Transverse colon (tissue), 4 donors: ENCODE results near the gene FCHO2. TPM values are rescaled to one million over a fixed set of nuclear protein-coding genes. Genes with fewer than 3 reads are reported as not detected.

Experiments used
- DNase-seq: peaks from one replicate; pipeline ENCODE4 v3.0.0-alpha.2; 2019
- H3K27ac ChIP-seq, 4 donors: fragments of 200-600 bp; sonication (generic); 2 replicates each; pipeline ENCODE4 v1.5.1; 2016 to 2018; ENCODE audit warnings: inconsistent platforms in 4 of 4
- H3K27me3 ChIP-seq: fragments of 200-600 bp; sonication (generic); 2 replicates; pipeline ENCODE4 v1.5.1; 2017; ENCODE audit warnings: inconsistent platforms
- H3K36me3 ChIP-seq, 4 donors: fragments of 200-600 bp; sonication (generic); 2 replicates each; pipeline ENCODE4 v1.5.1; 2017 to 2019; ENCODE audit warnings: inconsistent platforms in 4 of 4
- H3K4me1 ChIP-seq, 4 donors: fragments of 200-600 bp; sonication (generic); 2 replicates each; pipeline ENCODE4 v1.5.1; 2017 to 2020; ENCODE audit warnings: inconsistent platforms in 4 of 4
- H3K4me3 ChIP-seq, 4 donors: fragments of 200-600 bp; sonication (generic); 1 replicate in 1 of 4; 2 replicates in 3 of 4; pipeline versions ENCODE4 v1.5.1 to v1.6.1; 2017 to 2019; ENCODE audit warnings: inconsistent platforms in 4 of 4
- H3K9me3 ChIP-seq, 2 donors: fragments of 200-600 bp; sonication (generic); 2 replicates each; pipeline ENCODE4 v1.5.1; 2017 to 2019; ENCODE audit warnings: inconsistent platforms in 2 of 2
- EP300 ChIP-seq: sonication (generic); formaldehyde crosslinking; IDR thresholded peaks from one replicate; pipeline ENCODE4 v1.6.1; 2017; ENCODE audit warnings: antibody characterized with exemption, low read depth
- POLR2A ChIP-seq: fragments of 450-650 bp; IDR thresholded peaks from one replicate; pipeline ENCODE4 v1.6.1; 2016; ENCODE audit warnings: antibody characterized with exemption, mild to moderate bottlenecking, moderate library complexity
- POLR2AphosphoS5 ChIP-seq, 3 donors: sonication (generic); formaldehyde crosslinking; IDR thresholded peaks; one replicate each; pipeline ENCODE4 v1.6.1; 2016; ENCODE audit warnings: antibody characterized with exemption in 3 of 3
- WGBS, 2 donors: methylation state at CpG; one replicate each; pipeline ENCODE4 v1.1.5; 2018; ENCODE audit warnings: low coverage in 1 of 2; 5-methylcytosine and 5-hydroxymethylcytosine counted together
- in situ Hi-C, 4 donors: fragments of 200-750 bp; cut with MboI; loops; one replicate each; pipeline versions ENCODE4 v1.15.0 to v1.15.1; 2017; ENCODE audit warnings: low sequenced_read_pairs in 3 of 4, low pct_ligation_motif_present in 1 of 4, low pct_unique_long_range_greater_than_20kb in 1 of 4
- intact Hi-C: fragments of 100-400 bp; cut with DNase I; formaldehyde crosslinking; loops from one replicate; pipeline ENCODE4 v1.15.1; 2023; ENCODE audit warnings: low total_unique reads
- total RNA-seq, 4 donors: library from RNA; depleted of rRNA; stranded (reverse); fragments of >200 nt; gene quantifications; one replicate each; pipeline ENCODE4 v1.1.0, GENCODE V29; 2016
- TF ChIP-seq, protein P1 (sequence below), 5 experiments: fragments of 200-600 bp in 3 of 5; fragments of 450-650 bp in 2 of 5; sonication (generic) in 3 of 5; IDR thresholded peaks; 1 replicate in 2 of 5; 2 replicates in 3 of 5; pipeline ENCODE4 v1.5.1; 2016 to 2017; ENCODE audit warnings: antibody characterized with exemption in 5 of 5, inconsistent platforms in 3 of 5, mild to moderate bottlenecking in 2 of 5, moderate library complexity in 1 of 5

FCHO2 gene
- total RNA-seq, 4 donors from 2014 or later: 25.8 to 45.4 (median 29.2) TPM

DNA sequence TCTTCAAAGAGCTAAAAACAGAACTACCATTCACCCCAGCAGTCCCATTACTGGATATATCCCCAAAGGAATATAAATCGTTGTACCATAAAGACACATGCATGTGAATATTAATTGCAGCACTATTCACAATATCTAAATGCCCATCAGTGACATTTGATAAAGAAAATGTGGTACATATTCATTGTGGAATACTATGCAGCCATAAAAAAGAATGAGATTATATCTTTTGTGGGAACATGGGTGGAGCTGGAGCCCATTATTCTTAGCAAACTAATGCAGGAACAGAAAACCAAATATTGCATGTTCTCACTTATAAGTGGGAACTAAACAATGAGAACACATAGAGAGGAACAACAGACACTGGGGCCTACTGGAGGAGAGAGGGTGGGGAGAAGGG, 38.7 kb downstream of the FCHO2 start:
- no peak for TF ChIP-seq EP300
- TF ChIP-seq POLR2AphosphoS5 (IDR thresholded peaks at IDR 0.05): no peak
- TF ChIP-seq, protein P1, sequence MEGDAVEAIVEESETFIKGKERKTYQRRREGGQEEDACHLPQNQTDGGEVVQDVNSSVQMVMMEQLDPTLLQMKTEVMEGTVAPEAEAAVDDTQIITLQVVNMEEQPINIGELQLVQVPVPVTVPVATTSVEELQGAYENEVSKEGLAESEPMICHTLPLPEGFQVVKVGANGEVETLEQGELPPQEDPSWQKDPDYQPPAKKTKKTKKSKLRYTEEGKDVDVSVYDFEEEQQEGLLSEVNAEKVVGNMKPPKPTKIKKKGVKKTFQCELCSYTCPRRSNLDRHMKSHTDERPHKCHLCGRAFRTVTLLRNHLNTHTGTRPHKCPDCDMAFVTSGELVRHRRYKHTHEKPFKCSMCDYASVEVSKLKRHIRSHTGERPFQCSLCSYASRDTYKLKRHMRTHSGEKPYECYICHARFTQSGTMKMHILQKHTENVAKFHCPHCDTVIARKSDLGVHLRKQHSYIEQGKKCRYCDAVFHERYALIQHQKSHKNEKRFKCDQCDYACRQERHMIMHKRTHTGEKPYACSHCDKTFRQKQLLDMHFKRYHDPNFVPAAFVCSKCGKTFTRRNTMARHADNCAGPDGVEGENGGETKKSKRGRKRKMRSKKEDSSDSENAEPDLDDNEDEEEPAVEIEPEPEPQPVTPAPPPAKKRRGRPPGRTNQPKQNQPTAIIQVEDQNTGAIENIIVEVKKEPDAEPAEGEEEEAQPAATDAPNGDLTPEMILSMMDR (IDR thresholded peaks at IDR 0.05): no peak
- TF ChIP-seq POLR2A: no peak
- peaks cover 0 to 16% (median 5%) of the 10 kb centered on the region in 4 donors for H3K36me3 ChIP-seq
- no peaks in the 10 kb centered on the region for H3K9me3 ChIP-seq
- no peak for DNase-seq
- intact Hi-C loops: loop anchor here (2.0 kb wide), 1 partner anchor 62 kb away; no protein-coding TSS in a partner anchor
- in situ Hi-C loops: no loop called here
- H3K4me1 ChIP-seq: no peaks in the 10 kb centered on the region
- no peaks in the 10 kb centered on the region for H3K27me3 ChIP-seq
- 67 to 87% methylated on average over 1 of the region's 1 CpG for WGBS, 2 donors
- H3K4me3 ChIP-seq: no peak overlapping the region
- no peak overlapping the region for H3K27ac ChIP-seq

DNA sequence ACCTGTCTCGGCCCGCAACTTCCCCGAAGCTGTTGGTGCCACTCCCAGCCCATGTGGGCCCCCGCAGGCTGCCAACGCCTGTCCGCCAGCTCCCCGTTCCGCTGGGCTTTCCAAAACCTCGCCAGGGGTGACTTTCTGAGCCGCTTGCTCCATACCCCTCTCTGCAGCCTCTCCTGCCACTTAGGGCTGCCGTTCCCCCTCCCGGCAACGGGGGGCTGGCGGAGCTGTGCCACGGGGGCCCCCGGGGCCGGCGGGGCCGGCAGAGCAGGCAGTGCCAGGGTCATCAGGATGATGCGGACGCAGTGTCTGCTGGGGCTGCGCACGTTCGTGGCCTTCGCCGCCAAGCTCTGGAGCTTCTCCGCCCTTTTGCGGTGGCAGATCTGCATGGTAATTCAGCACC, 40.8 kb downstream of the FCHO2 start:
- WGBS, 2 donors: 93 to 95% methylated on average over 6 to 27 of the region's 28 CpGs
- in situ Hi-C loops (no loop called here), intact Hi-C loops (no loop called here)
- Histone ChIP-seq H3K27me3 (no peaks in the 10 kb centered on the region), H3K9me3 (no peaks in the 10 kb centered on the region), H3K36me3 (peaks cover 0 to 11% (median 4%) of the 10 kb centered on the region in 4 donors), H3K4me3 (no peak overlapping the region), H3K27ac (no peak overlapping the region), H3K4me1 (no peaks in the 10 kb centered on the region)
- TF ChIP-seq POLR2A: no peak
- no peak for TF ChIP-seq POLR2AphosphoS5 (IDR thresholded peaks at IDR 0.05)
- no peak for TF ChIP-seq EP300
- TF ChIP-seq, protein P1 (IDR thresholded peaks at IDR 0.05): no peak
- no peak for DNase-seq

DNA sequence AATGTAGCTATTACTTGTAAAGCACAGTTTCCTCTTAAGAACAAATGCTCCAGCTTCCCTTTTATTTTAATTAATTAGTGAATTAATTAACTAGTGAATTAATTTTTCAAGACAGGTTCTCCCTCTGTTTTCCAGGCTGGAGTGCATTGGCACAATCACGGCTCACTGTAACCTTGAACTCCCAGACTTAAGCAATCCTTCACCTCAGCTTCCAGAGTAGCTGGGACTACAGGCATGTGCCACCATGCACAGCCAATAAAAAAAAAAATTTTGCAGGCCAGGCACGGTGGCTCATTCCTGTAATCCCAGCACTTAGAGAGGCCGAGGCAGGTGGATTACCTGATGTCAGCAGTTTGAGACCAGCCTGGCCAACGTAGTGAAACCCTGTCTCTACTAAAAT, 44.1 kb downstream of the FCHO2 start:
- Histone ChIP-seq H3K27me3 (no peaks in the 10 kb centered on the region), H3K4me3 (no peak overlapping the region), H3K9me3 (no peaks in the 10 kb centered on the region), H3K36me3 (peaks cover 0 to 5% (median 0%) of the 10 kb centered on the region in 4 donors), H3K4me1 (no peaks in the 10 kb centered on the region), H3K27ac (no peak overlapping the region)
- 80 to 85% methylated on average over 1 to 4 of the region's 4 CpGs for WGBS, 2 donors
- intact Hi-C loops: no loop called here
- TF ChIP-seq, protein P1 (IDR thresholded peaks at IDR 0.05): no peak
- TF ChIP-seq POLR2A: no peak
- no peak for TF ChIP-seq EP300
- no peak for TF ChIP-seq POLR2AphosphoS5 (IDR thresholded peaks at IDR 0.05)
- DNase-seq: no peak
- in situ Hi-C loops: no loop called here

DNA sequence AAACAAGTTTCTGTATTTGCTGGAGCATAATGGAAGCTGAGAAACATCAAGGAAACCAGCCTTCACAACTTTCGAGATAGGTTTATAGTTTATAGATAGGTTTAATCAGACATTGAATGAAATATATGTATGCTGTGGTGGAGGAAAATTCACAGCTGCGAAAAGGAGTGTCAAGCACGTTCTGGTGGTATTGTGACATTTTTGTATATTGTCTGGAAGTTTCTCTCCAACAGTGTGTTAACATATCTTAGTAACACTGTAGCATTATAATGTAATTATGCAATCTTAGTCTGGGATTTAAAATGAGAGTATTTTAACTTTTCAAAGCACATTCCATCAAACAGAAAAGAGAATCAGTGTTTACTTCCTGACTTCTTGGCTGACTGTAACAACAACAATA, 50.0 kb downstream of the FCHO2 start:
- WGBS, 2 donors: 78 to 84% methylated on average over 3 of the region's 3 CpGs
- H3K27me3 ChIP-seq: no peaks in the 10 kb centered on the region

More for the DNA sequence above, 50.0 kb downstream of the FCHO2 start:
- intact Hi-C loops (no loop called here), in situ Hi-C loops (no loop called here)
- Histone ChIP-seq H3K9me3 (no peaks in the 10 kb centered on the region), H3K4me1 (no peaks in the 10 kb centered on the region), H3K36me3 (peaks cover 0 to 15% (median 0%) of the 10 kb centered on the region in 4 donors), H3K4me3 (no peak overlapping the region), H3K27ac (no peak overlapping the region)
- no peak for DNase-seq
- TF ChIP-seq EP300 (no peak), POLR2A (no peak), POLR2AphosphoS5 (IDR thresholded peaks at IDR 0.05) (no peak)
- TF ChIP-seq, protein P1 (IDR thresholded peaks at IDR 0.05): no peak
